ENCODE data around the gene PHLDB1.
"Not testable (repeated sequence)": the region's sequence is repeated elsewhere in the genome, so short reads cannot be mapped to it uniquely, and the experiment has no call there.

The PHLDB1 gene

GRCh38 chr11:118607401-118608359 lies at the start of gene PHLDB1:
PHLDB1 (plus strand) TSS chr11:118607615; CDS start chr11:118613837, 6,222 bp downstream.
- DNase-seq: peak; percentile 35 to 37

- no peak for DNase-seq
Measured at GRCh38 chr11:118560806-118561205, 46.6 kb upstream of the PHLDB1 start.

DNA sequence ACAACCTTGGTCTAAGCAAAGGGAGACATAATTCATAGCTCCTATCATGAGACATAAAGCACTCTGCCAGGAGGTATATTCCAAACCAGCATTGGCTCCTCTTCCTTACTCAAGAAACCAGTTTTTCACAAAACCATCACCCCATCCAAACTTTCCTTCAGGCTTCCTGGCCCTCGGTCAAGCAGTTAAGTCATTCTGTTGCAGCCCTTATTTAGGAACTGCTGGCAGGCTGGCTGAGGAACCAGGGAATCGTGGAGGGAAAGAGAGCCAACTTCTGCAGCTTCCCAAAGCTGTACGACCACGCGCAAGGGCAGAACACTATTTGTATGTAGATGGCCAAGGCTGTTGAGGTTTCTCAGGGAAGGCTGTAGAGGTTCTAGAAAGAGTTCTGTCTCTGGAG lies 42.4 kb upstream of the PHLDB1 start:
- DNase-seq: no peak

DNA sequence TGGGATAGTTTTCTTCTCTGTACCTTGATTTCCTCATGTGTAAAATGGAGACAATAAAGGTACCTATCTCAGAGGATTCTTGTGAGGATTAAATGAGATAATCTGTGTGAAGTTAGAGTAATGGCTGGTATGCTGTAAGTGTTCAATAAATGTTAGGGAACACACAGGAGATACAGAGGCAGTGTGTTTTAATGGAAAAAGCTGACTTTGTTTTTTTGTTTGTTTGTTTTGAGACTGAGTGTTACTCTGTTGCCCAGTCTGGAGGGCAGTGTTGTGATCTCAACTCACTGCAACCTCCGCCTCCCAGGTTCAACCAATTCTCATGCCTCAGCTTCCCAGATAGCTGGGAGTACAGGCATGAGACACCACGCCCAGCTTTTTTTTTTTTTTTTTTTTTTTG lies 37.7 kb upstream of the PHLDB1 start:
- no peak for DNase-seq

GRCh38 chr11:118570787-118571186 lies 36.6 kb upstream of the PHLDB1 start:
- DNase-seq: no peak

GRCh38 chr11:118571701-118572060 lies 35.7 kb upstream of the PHLDB1 start:
- not testable (repeated sequence) for DNase-seq

GRCh38 chr11:118572061-118572980 lies 35.1 kb upstream of the PHLDB1 start, which contains the start of gene ARCN1:
ARCN1 (plus strand) TSS chr11:118572409; CDS start chr11:118572548, 139 bp downstream.
- peak; percentile 70 to 73 for DNase-seq

DNA sequence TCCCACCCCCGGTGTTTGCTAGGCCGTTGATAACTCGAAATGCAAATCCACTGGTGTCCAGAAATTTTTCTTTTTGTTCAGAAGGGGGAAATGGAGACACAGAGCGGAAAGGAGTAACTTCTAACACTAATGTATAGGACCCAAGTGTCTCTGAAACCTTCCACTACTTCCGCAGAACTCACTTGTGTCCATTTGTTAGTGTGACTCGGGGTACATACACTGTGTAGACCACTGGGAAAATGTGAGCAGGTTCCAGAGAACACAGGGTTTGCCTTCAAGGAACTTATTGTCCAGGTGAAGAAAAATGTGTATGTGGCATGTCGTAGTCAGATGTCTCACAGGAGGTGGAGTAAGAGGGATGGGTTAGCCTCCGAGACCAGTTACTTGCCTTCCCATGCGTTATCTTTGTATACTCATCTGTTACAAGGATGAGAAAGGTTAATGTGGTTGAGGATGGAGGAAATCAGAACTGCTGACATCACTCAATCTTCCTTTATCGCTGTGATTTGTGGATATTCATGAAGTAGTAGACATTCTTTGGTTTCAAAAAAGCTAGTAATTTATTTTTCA lies 34.3 kb upstream of the PHLDB1 start:
- peak in 1 of 2 experiments; percentile 36 for DNase-seq

GRCh38 chr11:118574636-118575035 lies 32.8 kb upstream of the PHLDB1 start:
- no peak for DNase-seq

- DNase-seq: not testable (repeated sequence)
Measured at GRCh38 chr11:118577995-118578394, 29.4 kb upstream of the PHLDB1 start.

- DNase-seq: peak; percentile 39 to 79
Measured at GRCh38 chr11:118581057-118581456, 26.4 kb upstream of the PHLDB1 start.

GRCh38 chr11:118587952-118588351 lies 19.5 kb upstream of the PHLDB1 start:
- no peak for DNase-seq

GRCh38 chr11:118592616-118593367 lies 14.6 kb upstream of the PHLDB1 start:
- DNase-seq: no peak

GRCh38 chr11:118594984-118595383 lies 12.4 kb upstream of the PHLDB1 start:
- DNase-seq: peak; percentile 6 to 24

- no peak for DNase-seq
Measured at GRCh38 chr11:118596224-118597146, 10.9 kb upstream of the PHLDB1 start.

GRCh38 chr11:118597556-118597955 lies 9.9 kb upstream of the PHLDB1 start:
- DNase-seq: no peak

GRCh38 chr11:118602331-118602730 lies 5.1 kb upstream of the PHLDB1 start:
- no peak for DNase-seq

DNA sequence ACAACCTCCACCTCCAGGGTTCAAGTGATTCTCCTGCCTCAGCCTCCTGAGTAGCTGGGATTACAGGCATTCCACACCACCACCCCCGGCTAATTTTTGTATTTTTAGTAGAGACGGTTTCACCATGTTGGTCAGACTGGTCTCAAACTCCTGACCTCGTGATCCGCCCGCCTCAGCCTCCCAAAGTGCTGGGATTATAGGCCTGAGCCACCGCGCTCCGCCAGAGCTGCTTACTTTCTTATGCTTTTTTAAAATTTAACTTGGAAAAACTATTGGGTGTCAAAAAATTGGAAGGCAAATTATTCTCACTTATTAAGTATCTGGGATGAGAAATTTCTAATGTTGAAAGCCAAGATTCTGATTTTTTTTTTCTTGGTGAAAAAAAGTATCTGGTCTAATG lies 3.7 kb upstream of the PHLDB1 start:
- DNase-seq: not testable (repeated sequence)

DNA sequence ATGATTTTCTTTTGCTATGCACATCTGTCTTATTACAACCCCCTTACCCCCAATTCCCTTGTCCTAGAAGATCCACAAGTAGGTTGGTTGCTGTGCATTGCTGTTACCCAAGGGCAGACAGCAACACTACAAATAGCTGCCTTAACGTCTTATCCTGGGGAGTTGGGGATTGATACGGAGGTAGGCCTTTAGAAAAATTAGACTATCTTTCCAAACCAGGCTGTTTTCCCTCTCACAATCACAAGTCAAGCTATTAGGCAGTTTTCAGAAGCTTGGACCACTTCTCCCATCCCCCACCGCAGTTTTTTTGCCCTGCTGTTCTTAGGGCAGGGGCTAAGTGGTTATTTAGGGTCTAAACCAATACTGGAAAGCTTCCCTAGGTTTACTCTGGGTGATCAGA lies 2.8 kb upstream of the PHLDB1 start:
- no peak for DNase-seq

- DNase-seq: no peak
Measured at GRCh38 chr11:118605116-118605867, 2.1 kb upstream of the PHLDB1 start.

All from NCI-H2081 (cell line).